GM18868 (cell line): ENCODE measurements around the gene HAND1.
A peak's percentile ranks its signal among the peaks of the same experiment; 100 is the strongest.

Source experiments
- ATAC-seq: cut with Tn5 transposase; IDR thresholded peaks from one replicate; pipeline ENCODE4 v1.9.1; 2021; ENCODE audit warnings: mild to moderate bottlenecking, moderate library complexity; ENCODE audit not compliant: unreplicated experiment

Gene HAND1

DNA sequence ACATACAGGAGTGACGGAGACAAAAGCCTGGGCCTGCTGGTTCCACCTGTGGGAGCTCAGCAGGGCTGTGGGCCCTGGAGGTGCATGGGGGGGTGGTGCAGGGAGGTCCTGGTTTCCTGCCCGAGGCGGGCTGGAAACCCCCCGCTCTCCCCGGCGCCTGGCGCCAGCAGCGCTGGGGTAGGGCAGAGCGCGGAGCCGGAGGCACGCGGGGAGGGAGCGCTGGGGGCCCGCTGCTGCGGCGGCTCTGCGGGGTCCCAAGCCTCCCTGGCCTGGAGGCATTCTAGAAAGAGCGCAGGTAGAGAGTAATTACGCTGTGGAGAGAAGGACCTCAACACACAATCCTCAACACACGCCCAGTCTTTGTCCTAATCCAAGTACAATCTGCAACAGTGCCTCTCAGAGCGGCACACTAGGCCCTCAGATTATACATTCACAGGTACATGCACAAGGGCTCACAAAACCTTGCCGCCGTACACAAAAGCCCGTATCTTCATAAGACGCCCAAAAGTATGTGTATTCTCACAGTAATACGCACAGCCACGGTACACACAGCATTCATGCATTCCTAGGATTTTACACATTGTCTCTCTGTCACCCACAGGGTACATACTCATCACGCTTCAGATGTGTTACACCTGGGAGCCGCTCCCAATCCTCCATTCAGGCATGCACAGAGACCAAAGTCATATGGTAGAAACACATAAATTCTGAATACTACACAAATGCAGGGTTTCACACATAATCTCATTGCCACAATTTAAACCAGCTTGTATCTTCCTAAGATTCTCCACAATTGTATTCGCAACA lies 2.1 kb upstream of the HAND1 start:
- peak; percentile 65 for ATAC-seq

DNA sequence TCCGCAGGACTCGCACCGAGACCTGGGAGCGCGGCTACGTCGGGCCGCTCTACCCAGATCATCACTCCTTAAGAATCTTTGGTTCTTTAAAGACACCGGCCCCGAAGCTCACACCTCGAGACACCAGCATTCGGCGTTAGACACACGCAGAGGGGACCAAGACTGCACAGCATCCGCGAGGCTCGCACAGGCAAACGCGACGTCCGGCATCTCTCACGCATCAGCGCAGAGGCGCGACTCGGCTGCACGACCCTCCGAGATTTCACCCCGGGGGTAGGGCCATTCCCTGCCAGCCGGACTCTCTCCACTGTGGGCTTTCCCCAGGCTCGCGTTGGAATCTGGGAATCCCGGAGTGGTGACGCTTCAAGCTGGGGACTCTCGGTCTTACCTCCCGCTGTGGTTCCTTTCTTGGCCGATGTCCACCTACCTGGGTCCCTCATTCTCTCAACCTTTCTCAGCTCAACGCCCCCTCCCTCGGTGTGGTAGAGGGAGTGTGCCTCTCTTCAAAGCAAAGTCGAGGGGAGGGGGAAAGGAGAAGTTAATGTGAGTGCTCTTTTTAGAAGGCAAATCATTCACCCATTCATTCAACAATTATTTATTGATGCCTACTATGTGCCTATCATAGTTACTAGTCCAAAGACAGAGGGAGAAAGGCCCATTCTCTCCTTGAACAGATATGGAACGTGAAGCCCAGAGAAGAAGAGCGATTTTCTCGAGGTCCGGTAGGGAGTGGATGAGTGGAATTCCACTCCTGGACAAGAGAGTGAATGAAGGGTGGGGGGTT lies 1.3 kb upstream of the HAND1 start:
- ATAC-seq: no peak

DNA sequence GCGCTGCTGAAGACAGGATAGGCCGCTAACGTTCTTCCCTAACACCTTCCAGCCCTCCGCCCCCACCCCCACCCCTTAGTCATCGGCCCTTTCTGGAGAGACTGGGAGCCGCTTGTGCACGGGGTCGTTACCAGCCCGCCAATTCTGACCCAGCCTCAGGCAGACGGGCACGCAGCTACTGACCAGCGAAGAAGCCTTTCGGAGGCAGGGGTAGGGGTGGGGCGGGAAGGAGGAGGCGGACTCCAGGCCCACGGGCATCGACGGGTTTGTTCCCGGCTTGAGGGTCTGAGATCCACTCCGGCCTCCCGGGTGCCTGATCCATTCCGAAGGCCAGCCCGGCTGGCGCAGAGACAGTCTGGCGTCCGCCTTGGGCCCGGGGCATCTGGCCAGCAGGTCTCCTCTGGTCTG lies 729 bp upstream of the HAND1 start:
- ATAC-seq: no peak

DNA sequence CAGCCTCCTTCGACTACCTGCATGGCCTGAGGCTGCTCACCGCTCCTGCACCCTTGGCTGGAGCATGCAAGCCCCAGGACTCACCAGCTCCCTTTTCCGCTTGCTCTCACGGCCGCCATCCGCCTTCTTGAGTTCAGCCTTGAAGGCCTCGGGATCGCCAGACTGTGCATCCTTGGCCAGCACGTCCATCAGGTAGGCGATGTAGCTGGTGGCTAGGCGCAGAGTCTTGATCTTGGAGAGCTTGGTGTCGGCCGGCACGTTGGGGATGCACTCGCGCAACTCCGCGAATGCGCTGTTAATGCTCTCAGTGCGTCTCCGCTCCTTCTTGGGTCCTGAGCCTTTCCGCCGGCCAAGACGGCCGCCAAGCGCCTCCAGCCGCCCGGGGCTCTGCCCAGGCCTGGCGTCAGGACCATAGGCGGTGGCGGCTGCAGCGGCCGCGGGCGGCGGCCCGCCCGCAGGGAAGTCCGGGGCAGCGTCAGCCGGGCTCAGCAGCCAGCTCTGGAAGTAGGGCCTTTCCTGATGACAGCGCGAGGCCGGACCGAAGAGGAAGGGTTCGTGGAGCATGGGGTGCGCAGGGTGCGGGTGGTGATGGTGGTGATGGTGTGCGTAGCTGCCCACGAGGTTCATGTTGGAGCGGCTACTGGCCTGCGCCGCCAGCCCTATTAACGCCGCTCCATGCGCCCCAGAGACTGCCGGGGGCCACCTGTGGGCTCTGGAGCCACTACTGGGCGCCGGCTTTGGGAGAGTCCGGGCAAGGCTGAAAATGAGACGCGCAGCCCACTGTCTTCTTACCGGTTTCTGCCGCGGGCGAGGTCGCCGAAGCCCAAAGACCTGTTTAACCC lies 424 bp downstream of the HAND1 start:
- no peak for ATAC-seq

DNA sequence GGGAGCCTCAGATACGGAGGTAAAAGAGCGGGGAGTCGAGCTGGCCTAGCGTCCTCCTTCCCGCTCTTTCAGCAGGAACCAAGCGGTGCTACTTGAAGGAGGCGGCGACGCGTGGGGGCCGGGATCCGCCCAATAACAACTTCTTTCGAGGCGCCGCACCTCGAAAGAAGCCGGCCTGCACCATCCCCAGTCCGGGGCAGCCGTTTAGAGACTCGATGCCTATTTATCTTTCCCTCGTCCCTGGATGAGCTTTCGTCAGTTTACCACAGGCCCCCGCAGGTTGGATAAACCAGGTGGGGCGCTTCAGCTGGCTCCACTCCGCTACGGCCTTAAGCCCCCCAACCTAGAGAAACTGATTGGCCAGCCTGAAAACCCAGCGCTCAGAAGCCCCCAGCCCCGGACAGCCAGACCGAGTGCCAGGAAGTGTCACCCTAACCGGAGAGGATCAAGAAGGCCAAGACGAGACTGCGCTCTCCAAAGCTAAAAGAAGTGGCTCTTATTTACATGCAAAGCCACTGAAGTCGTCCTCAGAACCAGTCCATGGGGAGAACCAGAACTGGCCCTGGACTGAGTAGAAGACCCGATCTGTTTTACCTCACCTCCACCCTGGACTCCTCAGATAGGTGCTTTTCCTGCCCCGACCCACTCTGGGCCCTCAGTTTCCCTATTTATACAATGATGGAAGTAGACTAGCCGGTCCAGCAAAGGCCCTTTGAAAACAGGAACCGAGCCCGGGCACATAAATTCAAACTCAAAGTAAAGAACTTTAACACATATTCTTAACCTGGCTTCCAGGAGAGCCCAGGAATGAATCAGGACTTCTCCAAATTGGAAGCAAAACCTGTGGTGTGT lies 1.4 kb downstream of the HAND1 start:
- ATAC-seq: no peak

DNA sequence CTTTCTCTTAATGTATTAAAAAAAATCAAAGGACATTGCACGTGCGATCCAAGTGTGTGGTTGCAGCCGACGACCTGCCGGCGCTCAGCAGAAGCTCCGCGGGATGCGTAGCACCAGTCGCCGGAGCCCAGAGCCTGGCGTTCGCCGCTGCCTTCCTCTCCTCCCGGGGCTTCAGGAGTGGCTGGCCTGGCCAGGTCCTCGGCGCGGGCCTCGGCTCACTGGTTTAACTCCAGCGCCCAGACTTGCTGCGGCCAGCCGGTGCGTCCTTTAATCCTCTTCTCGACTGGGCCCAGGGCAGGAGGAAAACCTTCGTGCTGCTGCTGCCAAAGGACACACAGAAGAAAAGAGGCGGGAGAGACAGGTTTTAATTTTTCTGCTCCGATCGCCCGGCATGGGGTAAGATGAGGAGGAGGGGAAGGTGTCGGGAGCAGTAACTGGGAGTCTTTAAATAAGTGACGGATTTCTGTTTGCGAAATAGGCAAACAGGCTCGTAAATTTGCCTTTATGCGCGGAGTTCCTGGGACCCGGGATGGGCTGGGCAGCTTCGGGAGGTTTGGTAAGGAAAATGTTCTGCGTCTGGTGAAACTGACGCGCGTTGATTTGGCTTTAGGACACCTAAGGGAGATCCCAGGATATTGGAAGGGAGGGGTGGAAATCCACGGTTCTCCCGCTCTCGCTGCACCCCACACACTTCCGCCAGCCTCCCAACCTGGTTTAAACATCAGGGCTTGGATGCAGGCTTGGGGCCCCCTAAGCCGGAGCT lies 2.3 kb downstream of the HAND1 start:
- ATAC-seq: no peak

DNA sequence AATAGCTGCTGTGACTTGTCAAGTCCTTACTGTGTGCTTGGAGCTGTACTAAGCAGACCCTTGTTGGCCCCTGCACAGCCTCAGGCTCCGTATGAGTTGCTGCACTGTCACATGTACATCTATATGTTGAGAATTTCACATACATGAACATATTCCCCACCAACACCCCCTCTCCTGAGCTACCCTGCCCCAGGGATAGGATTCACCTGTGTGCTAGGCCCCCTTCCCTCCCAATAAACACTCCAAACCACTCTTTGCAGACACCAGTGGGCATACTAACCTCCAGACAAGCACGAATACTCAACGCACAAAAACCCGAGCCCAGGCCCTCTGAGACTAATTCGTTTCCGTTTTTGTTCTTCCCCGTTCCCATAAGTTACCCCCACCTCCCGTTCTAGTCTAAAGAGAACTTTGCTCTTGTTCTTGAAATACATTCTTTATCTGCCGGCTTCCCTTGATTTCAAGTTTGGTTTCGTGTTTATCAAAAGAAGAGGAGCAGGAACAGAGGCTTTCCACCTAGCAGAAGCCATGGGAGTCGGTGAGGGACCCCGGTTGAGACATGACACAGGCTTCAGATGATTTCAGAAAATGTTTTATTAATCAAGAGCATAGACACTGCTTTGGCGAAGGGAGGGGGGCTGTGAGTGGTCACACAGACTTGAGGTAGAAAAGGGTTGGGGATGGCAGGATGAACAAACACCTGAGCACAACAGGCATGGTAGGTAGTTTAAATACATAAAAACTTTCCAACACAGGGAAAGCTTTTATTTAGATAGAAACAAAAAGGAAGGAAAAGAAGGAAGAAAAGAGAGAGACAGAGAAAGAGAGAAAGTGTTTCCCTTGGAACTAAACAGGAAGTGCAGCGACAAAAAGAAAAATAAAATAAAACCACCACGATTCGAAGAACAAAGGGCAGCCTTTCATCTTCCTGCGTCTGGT lies 3.4 kb downstream of the HAND1 start:
- ATAC-seq: no peak

DNA sequence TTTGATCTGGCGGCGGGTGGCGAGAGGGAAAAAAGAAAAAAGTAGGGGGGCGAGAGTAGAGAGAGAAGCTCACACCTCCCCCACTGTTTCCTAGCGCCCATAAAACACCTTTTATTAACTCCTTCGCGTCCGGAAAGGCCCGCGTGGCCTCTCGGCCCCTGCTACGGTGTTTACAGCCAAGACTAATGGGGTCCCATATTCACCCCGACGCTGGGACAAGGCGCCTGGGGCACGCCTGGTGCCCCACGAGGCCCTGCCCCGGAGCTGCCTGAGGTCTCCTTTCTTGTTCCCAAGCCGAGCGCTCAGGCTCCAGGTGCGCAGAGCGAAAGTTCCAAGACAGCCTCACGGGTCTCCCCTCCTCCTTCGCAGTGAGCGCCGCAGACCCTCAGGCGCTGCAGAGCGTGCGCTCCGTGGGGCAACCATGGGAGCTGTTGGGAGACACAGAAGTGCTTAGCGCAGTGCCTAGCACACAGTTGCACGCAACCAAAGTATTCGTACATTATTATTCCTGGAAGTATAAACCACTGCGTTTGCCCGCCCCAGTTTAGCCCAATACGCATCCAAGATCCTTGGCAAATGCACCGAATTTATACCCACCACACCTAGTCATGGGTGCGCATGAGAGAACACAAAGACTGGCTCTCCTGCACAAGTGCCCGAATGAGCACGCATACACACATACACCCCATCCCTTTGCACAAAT lies 4.3 kb downstream of the HAND1 start:
- no peak for ATAC-seq

DNA sequence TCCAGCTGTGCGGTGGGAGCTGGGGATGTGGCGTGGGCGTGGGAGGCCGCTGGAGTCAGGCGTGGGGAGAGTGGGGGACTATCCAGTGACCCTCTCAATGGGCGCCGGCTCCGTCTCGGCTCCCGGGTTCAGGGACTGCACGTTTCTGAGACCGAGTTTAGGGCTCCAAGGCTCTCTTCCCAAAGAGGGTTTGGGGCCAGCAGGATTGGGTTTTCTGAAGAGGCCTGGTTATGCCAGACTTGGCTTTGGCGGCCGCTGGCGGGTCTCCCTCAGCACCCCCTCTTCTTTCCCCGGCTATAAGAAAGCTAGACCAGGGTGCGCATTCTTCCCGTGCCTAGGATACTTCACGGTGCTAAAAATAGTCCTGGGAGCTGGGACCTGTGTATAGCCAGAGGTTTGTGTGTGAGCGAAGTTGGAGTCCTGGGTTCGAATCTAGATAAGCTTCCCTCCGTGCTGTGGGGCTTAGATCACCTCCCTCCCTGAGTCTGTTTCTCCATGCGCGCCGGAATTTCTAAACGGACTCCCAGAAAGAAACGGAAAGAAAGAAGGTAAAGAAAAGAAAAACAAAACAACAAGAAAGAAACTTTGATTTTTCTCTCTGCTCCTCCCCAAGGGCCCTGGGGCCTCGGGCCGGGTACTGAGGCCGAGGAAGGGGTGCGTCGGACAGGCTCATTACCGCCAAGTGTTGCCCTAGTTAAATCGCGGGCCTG lies 5.0 kb downstream of the HAND1 start:
- no peak for ATAC-seq

DNA sequence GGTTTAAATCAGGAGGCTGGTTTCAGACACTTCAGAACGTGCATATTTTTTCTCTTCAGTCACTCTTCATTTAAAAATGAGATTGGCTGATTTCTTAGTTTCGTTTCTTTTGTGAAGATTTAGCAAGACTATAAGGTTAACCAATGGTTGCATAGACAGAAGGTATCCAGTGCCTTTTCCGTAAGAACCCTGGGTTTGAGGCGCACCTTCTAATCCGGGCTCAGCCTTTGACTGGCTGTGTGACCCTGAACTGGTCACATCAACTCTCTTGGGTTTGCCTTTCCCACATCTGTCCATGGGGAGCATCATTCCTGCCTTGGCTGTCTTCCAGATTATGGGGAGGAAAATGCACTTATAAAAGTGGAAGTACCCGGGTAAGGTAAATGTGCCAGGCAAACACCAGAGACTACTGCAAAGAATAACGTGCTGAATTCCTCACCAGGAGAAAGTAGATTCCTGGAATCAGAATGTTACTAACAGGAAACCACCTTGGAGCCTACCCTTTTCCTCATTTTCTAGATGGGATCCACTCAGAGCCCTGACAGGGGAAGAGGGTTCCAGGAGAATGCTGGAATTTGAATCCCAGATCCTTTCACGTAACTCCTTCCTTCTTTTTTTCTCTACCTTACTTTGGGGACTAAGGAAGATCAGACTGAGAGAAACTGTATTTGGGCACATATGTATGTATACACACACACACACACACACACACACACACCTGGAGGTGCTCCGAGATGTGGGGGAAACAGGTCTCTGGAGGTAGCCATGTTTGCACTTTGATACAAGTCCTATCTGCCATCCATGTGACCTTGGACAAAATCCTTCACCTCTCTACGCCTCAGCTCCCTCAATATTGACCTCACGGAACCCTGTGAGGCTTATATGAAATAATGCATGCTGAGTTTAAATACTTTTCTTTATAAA lies 6.8 kb downstream of the HAND1 start:
- no peak for ATAC-seq

DNA sequence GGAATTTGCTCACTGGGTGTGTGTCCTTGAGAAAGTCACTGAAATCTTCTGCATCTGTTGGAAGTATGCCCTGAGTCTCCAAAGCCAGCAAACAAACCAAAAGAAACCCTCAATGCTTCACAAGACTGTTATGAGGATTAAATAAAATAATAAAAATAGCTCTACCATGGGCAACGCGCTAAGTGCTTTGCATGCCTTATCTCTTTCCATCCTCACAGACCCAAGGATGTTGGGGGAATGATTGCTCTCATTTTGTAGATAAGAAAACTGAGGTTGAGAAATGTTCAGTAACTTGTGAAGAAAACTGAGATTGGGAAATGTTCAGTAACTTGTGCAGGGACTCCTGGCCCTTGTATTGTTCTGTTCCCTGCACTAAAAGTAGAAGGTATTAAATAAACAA lies 7.9 kb downstream of the HAND1 start:
- no peak for ATAC-seq

DNA sequence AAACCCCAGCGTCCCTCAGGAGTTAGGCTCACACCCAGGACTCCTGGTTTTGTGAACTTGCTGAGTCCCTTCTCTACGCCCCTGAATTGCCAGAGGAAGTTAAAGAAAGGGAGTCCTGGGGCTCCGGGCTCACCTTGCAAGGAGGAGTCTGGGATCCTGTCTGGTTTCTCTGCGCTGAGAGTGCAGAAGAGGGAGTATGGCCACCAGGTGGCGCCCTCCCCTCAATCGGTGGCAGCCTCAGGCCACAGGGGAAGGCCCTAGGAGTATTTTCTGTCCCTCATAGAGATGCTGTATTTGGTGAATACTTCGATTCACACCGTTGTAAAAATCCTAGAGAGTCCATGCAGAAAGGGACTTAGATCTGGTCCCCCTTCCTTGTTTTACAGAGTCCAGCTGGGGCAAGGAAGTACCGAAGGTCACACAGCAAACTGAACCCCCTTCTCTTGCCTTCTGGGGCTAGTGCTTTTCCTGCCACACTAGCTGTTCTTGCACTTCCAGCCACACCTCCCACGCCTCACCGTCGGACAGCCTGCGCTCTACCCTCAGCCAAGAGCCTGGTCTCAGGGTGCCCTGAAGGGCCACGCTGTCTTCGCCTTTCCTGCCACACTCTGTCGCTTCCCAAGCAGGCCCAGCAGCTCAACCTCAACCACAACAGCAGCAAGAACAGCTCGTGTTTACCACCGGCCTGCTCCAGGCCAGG lies 10.2 kb downstream of the HAND1 start:
- ATAC-seq: peak; percentile 95

DNA sequence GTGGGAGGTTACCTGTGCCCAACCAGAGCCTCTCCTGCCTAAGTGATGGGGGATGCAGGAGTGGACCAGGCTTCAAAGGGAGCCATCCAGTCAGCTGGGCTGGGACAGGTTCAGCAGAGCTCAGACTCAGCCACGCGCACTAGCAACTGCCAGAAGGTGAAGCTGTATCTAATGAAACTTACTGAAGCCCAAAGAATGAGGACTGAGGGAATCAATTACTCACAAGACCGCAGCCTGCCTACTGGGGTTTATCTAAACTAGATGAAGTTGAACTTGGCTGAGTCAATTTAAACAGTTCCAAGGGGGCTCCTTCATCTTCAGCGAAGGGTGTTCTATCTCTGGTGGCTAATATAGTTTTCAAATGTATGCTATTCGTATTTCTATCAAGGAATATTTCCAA lies 11.4 kb downstream of the HAND1 start:
- no peak for ATAC-seq

DNA sequence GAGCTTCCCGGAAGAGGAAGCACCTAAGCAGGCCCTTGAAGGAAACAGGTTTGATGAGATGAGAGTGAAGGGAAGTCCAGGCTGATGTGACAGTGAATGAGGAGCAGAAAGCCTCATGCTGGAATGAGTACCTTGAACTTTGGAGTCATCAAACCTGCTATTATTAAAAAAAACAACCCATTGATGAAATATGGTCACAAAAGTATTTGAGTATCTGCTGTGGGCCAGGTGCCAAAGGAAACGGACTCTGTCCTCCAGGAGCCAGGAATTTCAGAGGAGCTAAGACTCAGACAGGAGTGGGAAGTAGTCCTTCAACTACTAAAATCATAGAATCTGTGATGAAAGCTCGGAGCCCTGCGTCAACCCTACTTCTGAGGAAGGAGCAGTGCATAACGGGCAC lies 11.9 kb downstream of the HAND1 start:
- no peak for ATAC-seq

DNA sequence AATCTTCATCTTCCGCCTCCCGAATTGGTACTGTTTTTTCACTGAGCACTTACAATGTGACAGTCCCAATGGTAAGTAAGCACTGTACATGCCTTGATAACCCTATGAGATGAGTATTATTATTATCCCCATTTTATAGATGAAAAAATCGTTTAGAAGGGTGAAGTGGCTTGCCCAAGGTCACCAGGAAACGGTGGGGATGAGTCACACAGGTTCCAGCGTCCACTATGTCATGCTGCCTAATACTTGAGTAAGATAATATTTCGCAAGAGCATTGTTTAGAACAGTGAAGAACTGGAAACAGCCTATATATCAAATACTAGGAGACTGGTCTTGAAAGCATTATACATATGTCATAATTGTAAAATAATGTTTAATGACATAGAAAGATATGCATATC lies 12.9 kb downstream of the HAND1 start:
- no peak for ATAC-seq

DNA sequence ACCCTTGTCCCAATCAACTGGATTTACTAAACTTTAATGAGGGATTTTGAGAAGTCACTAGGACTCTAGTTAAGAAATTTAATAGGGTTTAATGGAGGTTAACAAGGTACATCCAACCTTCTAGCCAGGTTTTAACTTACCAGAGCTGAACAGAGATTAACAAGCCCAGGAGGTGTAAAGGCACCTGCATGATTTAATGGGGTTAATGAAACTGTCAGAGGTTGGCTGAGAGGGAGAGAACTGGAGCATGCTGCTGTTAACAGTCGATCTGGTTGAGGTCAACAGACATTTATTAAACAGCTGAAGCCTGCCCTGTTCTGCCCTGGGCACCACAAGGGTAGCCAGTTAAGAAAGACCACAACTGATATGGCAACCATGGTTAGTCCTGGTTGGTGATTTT lies 13.6 kb downstream of the HAND1 start:
- ATAC-seq: no peak
